Measurements from ENCODE around the gene TNP1.

The TNP1 gene

DNA sequence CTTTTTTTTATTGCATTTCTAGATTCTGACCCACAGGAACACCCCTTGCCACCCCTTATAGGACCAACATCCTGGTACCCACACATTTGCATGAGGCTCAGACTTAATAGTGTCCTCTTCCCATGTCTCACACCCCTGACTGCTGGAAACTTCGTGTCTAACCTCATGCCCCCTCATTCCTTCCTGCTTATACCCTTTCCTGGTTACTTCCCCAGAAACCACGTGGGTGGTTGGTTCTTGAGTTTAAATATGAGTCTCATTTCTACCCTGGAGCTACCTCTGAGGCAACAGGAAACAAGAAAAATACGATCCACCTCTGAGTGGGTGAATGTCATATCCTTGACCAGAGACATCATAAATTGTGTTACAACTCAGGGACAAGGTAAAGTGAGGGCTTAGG, 1.6 kb downstream of the TNP1 start:
- no peak for DNase-seq (ENCODE audit: low read depth)
- no peak overlapping the region for H3K4me3 ChIP-seq (ENCODE audit: low read depth, low read length)
- TF ChIP-seq, protein P1, sequence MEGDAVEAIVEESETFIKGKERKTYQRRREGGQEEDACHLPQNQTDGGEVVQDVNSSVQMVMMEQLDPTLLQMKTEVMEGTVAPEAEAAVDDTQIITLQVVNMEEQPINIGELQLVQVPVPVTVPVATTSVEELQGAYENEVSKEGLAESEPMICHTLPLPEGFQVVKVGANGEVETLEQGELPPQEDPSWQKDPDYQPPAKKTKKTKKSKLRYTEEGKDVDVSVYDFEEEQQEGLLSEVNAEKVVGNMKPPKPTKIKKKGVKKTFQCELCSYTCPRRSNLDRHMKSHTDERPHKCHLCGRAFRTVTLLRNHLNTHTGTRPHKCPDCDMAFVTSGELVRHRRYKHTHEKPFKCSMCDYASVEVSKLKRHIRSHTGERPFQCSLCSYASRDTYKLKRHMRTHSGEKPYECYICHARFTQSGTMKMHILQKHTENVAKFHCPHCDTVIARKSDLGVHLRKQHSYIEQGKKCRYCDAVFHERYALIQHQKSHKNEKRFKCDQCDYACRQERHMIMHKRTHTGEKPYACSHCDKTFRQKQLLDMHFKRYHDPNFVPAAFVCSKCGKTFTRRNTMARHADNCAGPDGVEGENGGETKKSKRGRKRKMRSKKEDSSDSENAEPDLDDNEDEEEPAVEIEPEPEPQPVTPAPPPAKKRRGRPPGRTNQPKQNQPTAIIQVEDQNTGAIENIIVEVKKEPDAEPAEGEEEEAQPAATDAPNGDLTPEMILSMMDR (IDR thresholded peaks at IDR 0.05; ENCODE audit: control insufficient read depth, extremely low read depth, insufficient read depth) = no peak

DNA sequence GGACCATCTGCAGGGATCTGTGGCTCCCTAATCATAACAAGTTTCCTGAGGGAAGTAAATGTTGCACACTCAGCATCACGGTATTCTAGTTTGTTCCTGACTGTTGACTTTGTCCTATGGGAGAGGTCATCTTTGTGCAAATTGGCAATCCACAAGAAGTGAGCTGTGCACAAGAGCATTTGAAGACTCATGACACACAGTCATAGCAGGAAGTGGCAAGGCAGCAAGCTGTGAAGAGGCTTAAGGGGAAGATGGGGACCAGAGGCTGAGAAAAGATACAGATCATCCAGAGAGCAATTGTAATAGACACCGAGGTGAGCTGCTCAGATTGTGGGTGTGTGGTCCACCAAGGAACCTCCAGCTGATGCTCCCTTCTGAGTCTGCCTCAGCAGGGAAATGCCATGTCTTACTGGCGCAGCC, 2.7 kb downstream of the TNP1 start:
- H3K4me3 ChIP-seq (ENCODE audit: low read depth, low read length) = no peak overlapping the region
- TF ChIP-seq, protein P1 (IDR thresholded peaks at IDR 0.05; ENCODE audit: control insufficient read depth, extremely low read depth, insufficient read depth) = no peak
- DNase-seq (ENCODE audit: low read depth) = peak; percentile 62

DNA sequence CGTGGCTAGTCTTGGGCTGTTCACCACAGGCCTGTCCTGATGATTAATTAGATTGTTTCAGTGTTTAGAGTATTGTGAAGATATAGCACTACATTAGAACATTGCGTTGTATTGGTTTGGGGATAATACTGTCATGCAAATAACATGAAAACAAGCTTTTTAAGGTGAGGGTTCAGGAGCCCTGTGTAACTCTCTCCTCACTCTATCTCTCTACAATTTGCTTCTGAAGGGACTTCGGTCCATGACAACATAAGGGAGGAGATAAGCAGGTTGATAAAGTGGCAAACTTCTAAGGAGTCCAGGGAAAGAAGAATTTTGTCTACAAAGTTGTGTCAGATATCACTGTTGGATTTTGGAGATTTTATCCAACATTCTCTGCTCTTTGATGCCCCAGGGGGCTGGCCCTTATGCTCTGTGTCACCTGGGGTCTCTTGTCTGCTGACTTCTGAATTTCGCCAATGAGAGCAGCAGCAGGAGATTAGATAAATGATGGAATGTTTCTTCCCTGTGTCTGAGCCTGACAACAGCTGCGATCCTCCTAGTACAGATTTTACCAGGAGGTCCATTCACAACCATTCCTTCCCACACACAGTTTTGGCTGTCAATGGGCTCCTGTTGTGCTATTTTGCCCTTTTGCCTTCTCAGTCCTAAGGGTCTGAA, 3.3 kb downstream of the TNP1 start:
- TF ChIP-seq, protein P1 (IDR thresholded peaks at IDR 0.05; ENCODE audit: control insufficient read depth, extremely low read depth, insufficient read depth) = no peak
- DNase-seq (ENCODE audit: low read depth) = no peak
- H3K4me3 ChIP-seq (ENCODE audit: low read depth, low read length) = no peak overlapping the region

DNA sequence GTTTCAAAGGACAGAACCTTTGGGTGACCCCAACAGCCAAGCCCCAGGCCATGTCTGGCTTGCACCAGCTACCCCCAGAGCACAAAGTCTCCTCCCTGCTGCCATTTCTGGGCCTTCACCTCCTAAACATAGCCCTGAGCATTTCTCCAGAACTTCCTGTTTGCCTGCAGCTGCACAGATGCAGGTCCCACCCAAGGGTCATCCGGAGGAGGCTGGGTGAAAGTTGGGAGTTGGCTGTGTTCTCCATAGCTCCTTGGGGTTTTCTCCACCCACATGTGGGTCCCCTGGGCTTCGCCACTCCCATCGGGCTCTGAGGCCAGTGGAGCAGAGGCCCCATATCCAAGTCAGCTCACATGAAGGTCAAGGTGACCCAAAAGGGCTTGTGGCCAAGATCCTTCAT, 4.3 kb downstream of the TNP1 start:
- TF ChIP-seq, protein P1 (IDR thresholded peaks at IDR 0.05; ENCODE audit: control insufficient read depth, extremely low read depth, insufficient read depth) = no peak
- DNase-seq (ENCODE audit: low read depth) = no peak
- no peak overlapping the region for H3K4me3 ChIP-seq (ENCODE audit: low read depth, low read length)

DNA sequence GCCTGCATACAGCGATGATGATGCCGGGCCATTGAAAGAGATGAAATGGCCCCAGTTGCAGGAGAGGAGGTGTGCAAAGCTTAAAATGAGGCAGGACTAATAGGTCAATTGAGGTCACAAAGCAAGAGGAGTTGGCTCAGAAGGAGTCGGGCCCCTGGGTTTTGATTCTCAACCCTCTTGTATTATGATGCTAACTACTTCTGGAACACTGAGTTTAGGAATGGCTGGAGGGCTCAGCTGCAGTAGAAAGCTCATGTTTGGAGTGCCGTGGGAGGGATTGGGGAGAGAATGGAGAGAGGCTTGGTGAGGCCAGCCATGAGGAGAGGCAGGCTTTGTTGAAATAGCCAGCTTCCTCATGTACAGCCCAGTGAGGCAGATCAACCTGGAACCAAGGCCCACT, 4.8 kb downstream of the TNP1 start:
- TF ChIP-seq, protein P1 (IDR thresholded peaks at IDR 0.05; ENCODE audit: control insufficient read depth, extremely low read depth, insufficient read depth) = no peak

DNA sequence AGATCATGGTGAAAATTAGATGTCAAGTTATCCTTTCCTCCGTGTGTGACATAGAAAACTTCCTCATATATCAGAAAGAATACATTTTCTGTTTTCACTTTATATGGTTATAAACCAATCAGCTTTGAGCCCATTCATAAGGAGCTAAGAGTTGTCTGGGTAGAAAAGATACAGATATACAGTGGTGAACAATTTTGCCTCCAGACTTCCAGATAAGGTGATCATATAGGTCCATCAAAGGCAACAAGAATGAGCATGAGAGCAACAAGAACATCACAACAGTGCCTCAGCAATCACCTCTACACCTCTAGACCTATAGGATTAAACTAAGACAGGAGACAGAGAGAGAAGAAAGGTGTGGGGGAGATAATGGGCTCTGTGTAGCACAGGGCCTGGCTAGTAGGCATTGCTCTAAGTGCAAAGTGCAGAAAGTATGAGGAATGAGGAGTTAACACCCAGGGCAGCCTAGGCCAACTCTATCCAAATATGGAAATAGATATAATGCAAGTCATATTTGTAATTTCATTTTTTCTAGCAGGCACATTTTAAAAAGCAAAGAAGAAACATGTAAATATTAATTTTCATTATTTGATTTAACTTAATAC, 8.3 kb downstream of the TNP1 start:
- DNase-seq (ENCODE audit: low read depth) = no peak
- no peak overlapping the region for H3K4me3 ChIP-seq (ENCODE audit: low read depth, low read length)

More for the DNA sequence above, 4.8 kb downstream of the TNP1 start:
- H3K4me3 ChIP-seq (ENCODE audit: low read depth, low read length) = no peak overlapping the region
- DNase-seq (ENCODE audit: low read depth) = no peak

More for the DNA sequence above, 8.3 kb downstream of the TNP1 start:
- TF ChIP-seq, protein P1 (IDR thresholded peaks at IDR 0.05; ENCODE audit: control insufficient read depth, extremely low read depth, insufficient read depth) = no peak

All from LNCaP clone FGC (cell line).